Measurements from ENCODE around the gene OR2T35. TPM values are rescaled to one million over a fixed set of nuclear protein-coding genes. Genes with fewer than 3 reads are reported as not detected.
"Not testable (repeated sequence)": the region's sequence is repeated elsewhere in the genome, so short reads cannot be mapped to it uniquely, and the experiment has no call there.

The OR2T35 gene
- total and polyA plus RNA-seq, 2 experiments from 2014 or later = not detected

DNA sequence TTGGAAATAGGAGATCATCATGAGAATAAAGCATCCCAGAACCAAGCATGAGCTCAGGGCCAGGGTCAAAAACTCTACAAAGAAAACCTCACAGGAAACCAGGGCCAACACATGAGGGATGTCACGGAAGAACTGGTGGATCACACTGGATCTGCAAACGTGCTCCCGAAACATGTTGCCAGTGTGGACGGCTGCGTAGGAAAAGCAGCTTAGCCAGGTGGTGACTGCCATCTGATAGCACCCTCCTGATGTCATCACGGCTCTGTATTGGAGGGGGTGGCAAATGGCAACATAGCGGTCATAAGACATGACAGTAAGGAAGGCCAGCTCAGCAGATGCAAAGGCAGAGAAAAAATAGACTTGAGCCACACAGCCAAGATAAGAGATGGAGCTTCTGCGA lies 36.6 kb upstream of the OR2T35 start:
- H3K4me2 ChIP-seq = no peak overlapping the region
- H3K27me3 ChIP-seq = no peaks in the 10 kb centered on the region
- 76% methylated on average over 8 of the region's 8 CpGs for WGBS (ENCODE audit: low lambda C conversion rate, missing lambda C conversion rate)
- H3K27ac ChIP-seq = no peak overlapping the region
- no peak overlapping the region for H2AFZ ChIP-seq
- H3K4me1 ChIP-seq (ENCODE audit: insufficient read depth) = no peaks in the 10 kb centered on the region
- H3K9me3 ChIP-seq (ENCODE audit: low read depth) = peaks cover 7% of the 10 kb centered on the region
- no peaks in the 10 kb centered on the region for H3K79me2 ChIP-seq
- DNase-seq (ENCODE audit: low spot score) = no peak
- H3K9me2 ChIP-seq (replicated peaks; ENCODE audit: insufficient read depth) = no peaks in the 10 kb centered on the region
- no peaks in the 10 kb centered on the region for H3K36me3 ChIP-seq (replicated peaks; ENCODE audit: insufficient read depth, low read depth)
- TF ChIP-seq EZH2 (IDR thresholded peaks at IDR 0.05; ENCODE audit: borderline replicate concordance) = no peak
- no peak overlapping the region for H3K4me3 ChIP-seq
- no peaks in the 10 kb centered on the region for H4K20me1 ChIP-seq (ENCODE audit: insufficient read depth, poor library complexity, severe bottlenecking)

DNA sequence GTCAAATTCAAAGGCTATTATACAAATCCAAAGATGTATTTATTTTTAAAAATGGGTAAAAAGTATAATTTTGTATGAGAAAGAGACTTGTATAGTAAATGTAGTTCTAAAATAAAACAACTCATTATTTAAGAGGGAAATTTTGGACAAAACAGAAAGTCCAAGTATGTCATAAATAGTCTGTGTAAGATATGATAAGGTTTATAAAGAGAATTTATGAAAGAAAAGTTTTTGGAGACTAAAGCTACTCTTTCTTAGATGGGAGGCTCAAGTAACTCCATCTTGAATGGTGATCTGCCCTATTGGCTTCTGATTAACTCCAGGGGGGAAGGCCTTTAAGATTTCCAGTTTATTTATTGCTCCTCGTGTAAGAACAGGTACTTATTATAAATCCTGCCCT lies 24.9 kb upstream of the OR2T35 start:
- WGBS (ENCODE audit: low lambda C conversion rate, missing lambda C conversion rate) = 74% methylated on average over 1 of the region's 1 CpG
- H3K4me1 ChIP-seq (ENCODE audit: insufficient read depth) = no peaks in the 10 kb centered on the region
- no peaks in the 10 kb centered on the region for H3K9me3 ChIP-seq (ENCODE audit: low read depth)
- TF ChIP-seq EZH2phosphoT487 (IDR thresholded peaks at IDR 0.05; ENCODE audit: low read depth, severe bottlenecking, unreplicated experiment) (no peak), EZH2 (IDR thresholded peaks at IDR 0.05; ENCODE audit: borderline replicate concordance) (no peak)
- TF ChIP-seq, protein P1, sequence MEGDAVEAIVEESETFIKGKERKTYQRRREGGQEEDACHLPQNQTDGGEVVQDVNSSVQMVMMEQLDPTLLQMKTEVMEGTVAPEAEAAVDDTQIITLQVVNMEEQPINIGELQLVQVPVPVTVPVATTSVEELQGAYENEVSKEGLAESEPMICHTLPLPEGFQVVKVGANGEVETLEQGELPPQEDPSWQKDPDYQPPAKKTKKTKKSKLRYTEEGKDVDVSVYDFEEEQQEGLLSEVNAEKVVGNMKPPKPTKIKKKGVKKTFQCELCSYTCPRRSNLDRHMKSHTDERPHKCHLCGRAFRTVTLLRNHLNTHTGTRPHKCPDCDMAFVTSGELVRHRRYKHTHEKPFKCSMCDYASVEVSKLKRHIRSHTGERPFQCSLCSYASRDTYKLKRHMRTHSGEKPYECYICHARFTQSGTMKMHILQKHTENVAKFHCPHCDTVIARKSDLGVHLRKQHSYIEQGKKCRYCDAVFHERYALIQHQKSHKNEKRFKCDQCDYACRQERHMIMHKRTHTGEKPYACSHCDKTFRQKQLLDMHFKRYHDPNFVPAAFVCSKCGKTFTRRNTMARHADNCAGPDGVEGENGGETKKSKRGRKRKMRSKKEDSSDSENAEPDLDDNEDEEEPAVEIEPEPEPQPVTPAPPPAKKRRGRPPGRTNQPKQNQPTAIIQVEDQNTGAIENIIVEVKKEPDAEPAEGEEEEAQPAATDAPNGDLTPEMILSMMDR (IDR thresholded peaks at IDR 0.05; ENCODE audit: poor library complexity) = no peak
- H3K36me3 ChIP-seq (replicated peaks; ENCODE audit: insufficient read depth, low read depth) = no peaks in the 10 kb centered on the region
- H3K27ac ChIP-seq = no peak overlapping the region
- H3K4me3 ChIP-seq = no peak overlapping the region
- H2AFZ ChIP-seq = no peak overlapping the region
- no peaks in the 10 kb centered on the region for H3K79me2 ChIP-seq
- no peak for DNase-seq (ENCODE audit: low spot score)
- H3K27me3 ChIP-seq = no peaks in the 10 kb centered on the region
- H4K20me1 ChIP-seq (ENCODE audit: insufficient read depth, poor library complexity, severe bottlenecking) = no peaks in the 10 kb centered on the region
- H3K9me2 ChIP-seq (replicated peaks; ENCODE audit: insufficient read depth) = no peaks in the 10 kb centered on the region
- no peak overlapping the region for H3K4me2 ChIP-seq

DNA sequence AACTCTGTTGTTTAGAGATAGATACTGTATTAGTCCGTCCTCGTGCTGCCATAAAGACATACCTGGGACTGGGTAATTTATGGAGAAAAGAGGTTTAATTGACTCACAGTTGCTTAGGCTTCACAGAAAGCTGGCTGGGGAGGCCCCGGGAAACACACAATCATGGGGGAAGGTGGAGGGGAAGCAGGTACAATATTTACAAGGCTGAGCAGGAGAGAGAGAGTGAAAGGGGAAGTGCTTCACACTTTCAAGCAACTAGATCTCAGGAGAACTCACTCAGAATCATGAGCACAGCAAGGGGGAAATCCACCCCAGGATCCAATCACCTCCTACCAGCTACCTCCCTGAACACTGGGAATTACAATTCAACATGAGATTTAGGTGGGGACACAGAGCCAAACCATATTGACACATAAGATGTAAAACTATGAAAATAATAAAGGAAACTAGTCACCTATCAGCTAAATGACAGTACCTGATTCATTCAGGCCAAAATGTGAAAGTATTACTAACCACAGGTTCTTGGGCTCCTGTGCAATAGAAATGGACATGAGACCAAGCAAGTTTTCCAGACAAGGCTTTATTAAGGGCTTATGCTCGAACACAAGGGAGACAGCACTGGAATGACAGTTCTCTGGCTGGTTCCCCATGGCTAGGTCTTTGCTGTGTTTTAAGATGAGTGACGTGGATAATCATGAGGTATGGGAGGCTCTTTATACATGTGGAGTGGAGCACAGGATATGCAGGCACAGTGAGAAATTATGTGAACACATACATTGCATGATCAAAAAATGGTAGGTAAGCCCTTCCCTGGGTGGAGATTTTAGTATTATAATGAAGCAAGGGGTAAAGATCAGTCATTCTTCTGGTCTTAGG lies 18.6 kb upstream of the OR2T35 start:
- H4K20me1 ChIP-seq (ENCODE audit: insufficient read depth, poor library complexity, severe bottlenecking); H3K9me2 ChIP-seq (replicated peaks; ENCODE audit: insufficient read depth); H3K36me3 ChIP-seq (replicated peaks; ENCODE audit: insufficient read depth, low read depth); H3K4me3 ChIP-seq; H3K9me3 ChIP-seq (ENCODE audit: low read depth); H3K4me2 ChIP-seq; H2AFZ ChIP-seq; DNase-seq (ENCODE audit: low spot score); H3K27ac ChIP-seq; H3K27me3 ChIP-seq; H3K79me2 ChIP-seq; H3K4me1 ChIP-seq (ENCODE audit: insufficient read depth): not testable (repeated sequence)
- 60% methylated on average over 5 of the region's 5 CpGs for WGBS (ENCODE audit: low lambda C conversion rate, missing lambda C conversion rate)

DNA sequence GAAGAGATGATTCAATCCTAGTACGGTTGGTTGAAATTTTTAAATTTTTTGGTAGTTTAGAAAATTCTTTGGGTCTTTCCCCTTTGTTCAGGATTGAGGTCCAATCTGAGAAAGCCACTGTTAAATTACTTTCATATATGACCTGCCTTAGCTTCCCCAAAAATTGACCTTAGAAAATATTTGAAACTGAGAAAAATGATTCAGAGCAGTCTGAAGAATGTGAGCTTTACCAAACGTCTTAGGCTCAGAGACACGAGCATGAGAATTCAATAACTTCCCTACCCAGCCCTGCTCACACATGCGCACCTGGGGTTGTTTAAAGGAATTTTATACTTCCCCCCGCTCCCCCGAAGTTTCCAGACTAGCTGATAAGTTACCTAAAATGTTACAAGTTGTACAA lies 11.7 kb upstream of the OR2T35 start:
- not testable (repeated sequence) for H3K9me3 ChIP-seq (ENCODE audit: low read depth); H3K4me3 ChIP-seq; H3K79me2 ChIP-seq; H3K27me3 ChIP-seq; H3K4me2 ChIP-seq; DNase-seq (ENCODE audit: low spot score); H3K36me3 ChIP-seq (replicated peaks; ENCODE audit: insufficient read depth, low read depth); H3K27ac ChIP-seq; H3K9me2 ChIP-seq (replicated peaks; ENCODE audit: insufficient read depth); H2AFZ ChIP-seq; H3K4me1 ChIP-seq (ENCODE audit: insufficient read depth); H4K20me1 ChIP-seq (ENCODE audit: insufficient read depth, poor library complexity, severe bottlenecking)
- WGBS (ENCODE audit: low lambda C conversion rate, missing lambda C conversion rate) = 67% methylated on average over 6 of the region's 6 CpGs

DNA sequence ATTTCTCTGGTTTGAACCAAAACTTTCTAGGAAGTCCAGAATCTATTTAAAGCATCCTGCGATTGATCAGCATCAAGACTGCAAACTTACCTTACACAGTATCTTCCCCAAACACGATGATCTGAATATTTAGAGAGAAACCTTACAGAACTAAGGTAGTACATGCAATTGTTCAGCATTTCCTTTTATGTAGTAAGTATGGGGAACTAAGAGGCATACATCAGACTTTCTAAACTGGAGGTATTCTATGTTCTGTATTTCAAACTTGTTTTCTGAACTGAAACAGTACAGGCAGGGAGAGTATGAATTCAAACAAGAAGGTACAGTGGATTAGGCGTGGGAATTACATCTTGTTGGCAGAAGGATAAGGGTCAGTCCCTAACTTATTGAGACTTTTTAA lies 10.3 kb upstream of the OR2T35 start, which contains the start of gene OR2T27:
Gene OR2T27, minus strand, starts transcription at position 175 of the 400 bp plus-strand sequence. CDS start 4,644 bp downstream, outside the sequence.
- H3K4me1 ChIP-seq (ENCODE audit: insufficient read depth); H3K9me2 ChIP-seq (replicated peaks; ENCODE audit: insufficient read depth); H2AFZ ChIP-seq; H3K36me3 ChIP-seq (replicated peaks; ENCODE audit: insufficient read depth, low read depth); H3K4me3 ChIP-seq; H4K20me1 ChIP-seq (ENCODE audit: insufficient read depth, poor library complexity, severe bottlenecking); H3K27me3 ChIP-seq; H3K79me2 ChIP-seq; DNase-seq (ENCODE audit: low spot score); H3K9me3 ChIP-seq (ENCODE audit: low read depth); H3K4me2 ChIP-seq; H3K27ac ChIP-seq: not testable (repeated sequence)
- WGBS (ENCODE audit: low lambda C conversion rate, missing lambda C conversion rate) = 50% methylated on average over 1 of the region's 3 CpGs

DNA sequence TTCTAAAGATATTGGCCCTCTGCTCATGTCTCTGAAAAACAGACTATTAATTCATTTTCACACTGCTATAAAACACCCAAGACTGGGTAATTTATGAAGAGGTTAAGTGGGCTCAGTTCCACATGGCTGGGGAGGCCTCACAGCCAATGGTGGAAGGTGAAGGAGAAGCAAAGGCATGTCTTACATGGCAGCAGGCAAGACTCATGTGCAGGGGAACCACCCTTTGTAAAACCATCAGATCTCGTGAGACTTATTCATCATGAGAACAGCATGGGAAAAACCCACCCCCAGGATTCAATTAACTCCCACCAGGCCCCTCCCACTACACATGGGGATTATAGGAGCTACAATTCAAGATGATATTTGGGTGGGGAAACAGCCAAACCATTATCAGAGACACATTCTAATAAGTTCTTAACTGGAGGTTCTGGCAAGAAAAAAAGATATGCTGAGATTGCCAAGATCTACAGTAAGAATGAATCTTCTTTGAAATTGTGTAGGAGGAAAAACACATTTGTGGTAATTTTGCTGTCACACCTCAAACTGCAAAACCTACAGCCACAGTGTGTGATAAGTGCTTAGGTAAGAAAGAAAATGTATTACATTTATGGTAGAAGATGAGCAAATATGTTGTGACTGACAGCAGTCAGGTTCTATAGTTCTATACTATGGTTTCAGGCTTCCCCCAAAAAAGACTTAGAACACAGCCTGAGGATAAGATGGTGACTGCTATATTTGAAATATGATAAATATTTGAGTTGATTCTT lies 3.9 kb upstream of the OR2T35 start:
- H3K79me2 ChIP-seq; H3K36me3 ChIP-seq (replicated peaks; ENCODE audit: insufficient read depth, low read depth); H3K4me1 ChIP-seq (ENCODE audit: insufficient read depth); H2AFZ ChIP-seq; H3K9me3 ChIP-seq (ENCODE audit: low read depth); H4K20me1 ChIP-seq (ENCODE audit: insufficient read depth, poor library complexity, severe bottlenecking); H3K4me3 ChIP-seq; H3K27me3 ChIP-seq; H3K4me2 ChIP-seq; DNase-seq (ENCODE audit: low spot score); H3K27ac ChIP-seq; H3K9me2 ChIP-seq (replicated peaks; ENCODE audit: insufficient read depth): not testable (repeated sequence)
- no CpG with 5 or more reads among the region's 1 CpG for WGBS (ENCODE audit: low lambda C conversion rate, missing lambda C conversion rate)

DNA sequence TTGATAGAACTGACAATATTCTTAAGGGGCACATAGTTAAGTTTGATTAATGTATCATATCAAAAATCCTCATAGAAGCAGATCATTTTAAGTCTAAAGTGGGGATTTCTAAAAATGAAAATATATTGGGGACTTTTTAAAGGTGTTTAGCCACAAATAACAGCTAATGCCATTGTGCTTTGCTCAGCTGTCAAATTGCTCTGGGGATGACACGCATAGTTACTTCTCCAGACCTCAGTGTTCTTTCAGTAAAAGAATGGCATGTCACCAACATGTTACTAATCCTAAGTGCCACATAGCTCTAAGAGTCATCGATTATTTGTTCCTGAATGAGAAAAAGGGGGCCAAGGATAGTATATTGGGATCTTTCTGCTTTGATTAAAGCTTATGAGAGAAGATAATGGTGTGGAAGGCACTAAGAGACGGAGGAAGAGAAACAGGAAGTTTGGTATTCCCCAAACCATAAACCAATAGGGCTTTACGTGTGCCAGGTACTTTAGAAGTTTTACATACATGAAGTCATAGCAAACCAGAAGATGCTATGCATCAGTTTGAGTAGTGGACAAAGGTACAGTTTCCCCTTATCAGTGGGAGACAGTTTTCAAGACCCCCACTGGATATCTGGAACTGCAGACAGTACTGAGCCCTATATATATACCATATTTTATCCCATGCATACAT lies 2.0 kb downstream of the OR2T35 start:
- not testable (repeated sequence) for H3K4me3 ChIP-seq; H3K4me1 ChIP-seq (ENCODE audit: insufficient read depth); DNase-seq (ENCODE audit: low spot score); H3K79me2 ChIP-seq; H3K36me3 ChIP-seq (replicated peaks; ENCODE audit: insufficient read depth, low read depth); H3K9me2 ChIP-seq (replicated peaks; ENCODE audit: insufficient read depth); H2AFZ ChIP-seq; H4K20me1 ChIP-seq (ENCODE audit: insufficient read depth, poor library complexity, severe bottlenecking); H3K27me3 ChIP-seq; H3K27ac ChIP-seq; H3K9me3 ChIP-seq (ENCODE audit: low read depth); H3K4me2 ChIP-seq
- WGBS (ENCODE audit: low lambda C conversion rate, missing lambda C conversion rate) = no CpG with 5 or more reads among the region's 4 CpGs
